GM18867 (cell line): Measurements from ENCODE around the gene HS3ST3B1.

ENCODE experiments used
- ATAC-seq: cut with Tn5 transposase; IDR thresholded peaks from one replicate; pipeline ENCODE4 v1.9.1; 2021; ENCODE audit warnings: mild to moderate bottlenecking, moderate library complexity; ENCODE audit not compliant: unreplicated experiment

The HS3ST3B1 gene

DNA sequence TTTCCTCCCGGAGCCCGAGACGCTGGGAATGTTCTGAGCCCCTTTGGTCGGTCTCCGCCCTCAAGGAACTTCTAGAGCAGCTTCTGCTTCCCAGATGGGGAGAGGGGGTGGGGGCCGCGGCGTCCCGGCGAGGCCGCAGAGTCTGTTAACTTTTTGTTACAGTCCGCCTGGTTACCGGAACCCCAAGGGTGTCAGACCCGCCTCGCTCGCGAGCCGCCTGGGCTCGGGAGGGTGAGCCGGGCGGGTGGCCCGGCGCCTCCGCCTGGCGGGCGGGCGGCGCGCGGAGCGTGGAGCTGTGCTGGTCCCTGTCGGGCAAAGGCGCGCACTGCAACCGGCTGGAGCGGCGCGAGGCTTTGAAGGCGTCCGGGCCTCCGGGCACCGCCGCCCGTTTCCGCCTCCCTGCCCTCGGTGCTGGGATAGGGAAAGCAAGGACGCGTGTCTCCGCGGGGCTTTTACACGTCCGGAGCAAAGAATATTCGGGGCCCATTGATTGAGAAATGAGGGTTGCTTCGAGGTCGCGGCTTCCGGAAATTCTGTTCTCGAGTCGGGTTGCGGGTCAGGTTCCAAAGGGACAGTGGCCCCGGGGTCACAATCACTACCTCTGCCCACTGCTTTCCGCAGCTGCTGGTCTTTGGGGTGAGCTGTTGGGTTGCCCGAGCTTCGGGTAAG lies 1.7 kb downstream of the HS3ST3B1 start:
- ATAC-seq: peak; percentile 72

DNA sequence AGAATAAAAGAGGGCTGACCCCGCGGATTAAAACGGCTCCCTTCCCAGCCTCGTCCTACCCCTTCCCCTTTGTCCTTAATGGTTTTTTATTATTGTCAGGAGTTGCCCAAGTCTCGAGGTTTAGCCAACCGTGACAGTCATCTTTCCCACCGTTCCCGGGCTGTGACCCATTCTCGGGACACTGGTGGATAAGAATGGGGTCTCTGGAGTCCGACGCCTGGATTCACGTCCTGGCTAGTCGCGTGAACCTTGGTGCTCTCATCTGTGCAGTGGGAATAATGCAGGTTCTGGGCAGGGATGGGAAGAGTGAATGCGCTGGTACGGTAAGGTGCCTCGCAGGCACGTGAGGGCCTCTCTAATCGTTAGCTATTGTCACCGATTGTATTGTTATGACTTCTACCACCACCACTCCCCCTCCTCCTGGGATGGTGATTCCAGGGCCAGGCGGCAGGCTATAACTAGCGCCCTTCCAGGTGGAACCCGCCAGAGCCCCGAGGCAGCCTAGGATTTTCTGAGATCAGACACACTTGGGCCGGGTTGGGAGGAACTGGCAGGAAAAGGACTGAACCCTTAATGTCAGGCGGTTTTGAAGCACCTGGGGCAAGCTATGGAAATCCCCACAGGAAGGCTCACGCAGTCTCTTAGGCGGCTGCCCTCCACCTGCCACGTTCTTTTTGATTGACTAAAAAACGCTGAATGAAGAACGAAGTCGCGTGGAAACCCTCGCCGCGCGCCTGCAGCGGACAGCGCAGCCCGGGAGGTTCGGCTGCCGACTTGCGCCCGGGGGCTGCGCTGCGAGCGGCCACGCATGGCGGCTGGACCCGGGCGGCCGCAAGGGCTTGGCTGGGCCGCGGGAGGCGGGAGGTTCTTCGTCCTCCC lies 2.7 kb downstream of the HS3ST3B1 start:
- ATAC-seq: no peak

DNA sequence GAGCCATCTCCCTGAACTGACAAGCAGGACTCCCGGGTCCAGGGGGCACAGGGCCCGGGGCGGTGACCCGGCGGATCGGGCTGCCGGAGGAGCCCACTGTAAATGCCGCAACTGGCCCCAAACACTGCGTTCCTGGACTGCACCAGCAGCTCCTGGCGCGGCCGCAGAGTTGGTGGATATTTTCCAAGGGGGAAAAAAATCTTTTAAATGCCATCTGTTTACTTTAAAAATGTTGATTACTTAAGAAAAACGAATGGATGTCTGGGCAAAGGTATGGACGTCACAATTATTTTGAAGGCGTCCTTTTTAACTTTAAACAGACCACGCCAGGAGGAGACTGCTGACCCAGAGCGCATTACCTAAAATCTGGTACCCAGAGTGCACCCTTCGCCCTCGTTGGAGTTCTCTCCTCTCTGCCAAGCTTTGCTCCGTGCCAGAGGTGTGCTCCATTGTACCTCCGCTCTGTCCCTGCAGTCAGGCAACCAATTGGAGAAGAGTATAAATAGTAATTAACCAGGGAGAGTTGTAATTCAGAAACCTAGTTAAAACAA lies 3.4 kb downstream of the HS3ST3B1 start:
- ATAC-seq: no peak

DNA sequence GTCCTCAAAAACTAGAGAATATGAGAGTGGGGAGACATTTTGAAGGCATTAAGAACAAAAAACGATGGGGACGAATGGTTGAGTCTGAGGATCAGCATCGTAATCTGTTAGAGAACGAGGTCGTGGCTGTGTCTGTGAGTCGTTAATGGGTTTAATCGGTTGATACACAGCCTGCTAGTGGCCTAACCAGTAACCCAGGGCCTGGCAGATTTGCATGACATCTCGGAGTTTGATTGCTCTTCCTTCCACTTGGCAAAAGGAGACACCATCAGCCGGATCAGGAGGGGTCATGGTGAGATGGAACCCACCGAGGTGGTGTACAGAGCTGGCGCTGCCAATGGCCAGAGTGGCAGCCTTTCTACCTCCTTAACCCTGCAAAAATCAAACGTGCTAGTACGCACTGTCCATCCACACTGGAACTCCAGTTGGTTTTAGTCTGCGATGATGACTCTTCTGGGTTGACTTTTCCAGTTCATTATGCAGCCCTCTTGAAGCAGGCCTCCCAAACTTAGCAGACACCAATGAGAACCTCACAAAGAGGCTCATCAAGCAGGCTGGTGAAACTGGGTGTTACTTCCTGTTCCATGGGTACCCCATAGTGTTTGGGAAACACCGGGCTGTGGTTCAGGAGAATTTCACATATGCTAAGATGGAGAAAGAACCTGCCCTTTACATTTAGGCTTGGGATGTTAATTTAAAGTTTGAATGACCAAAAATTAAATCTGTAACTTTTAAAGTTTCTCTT lies 4.1 kb downstream of the HS3ST3B1 start:
- ATAC-seq: no peak

DNA sequence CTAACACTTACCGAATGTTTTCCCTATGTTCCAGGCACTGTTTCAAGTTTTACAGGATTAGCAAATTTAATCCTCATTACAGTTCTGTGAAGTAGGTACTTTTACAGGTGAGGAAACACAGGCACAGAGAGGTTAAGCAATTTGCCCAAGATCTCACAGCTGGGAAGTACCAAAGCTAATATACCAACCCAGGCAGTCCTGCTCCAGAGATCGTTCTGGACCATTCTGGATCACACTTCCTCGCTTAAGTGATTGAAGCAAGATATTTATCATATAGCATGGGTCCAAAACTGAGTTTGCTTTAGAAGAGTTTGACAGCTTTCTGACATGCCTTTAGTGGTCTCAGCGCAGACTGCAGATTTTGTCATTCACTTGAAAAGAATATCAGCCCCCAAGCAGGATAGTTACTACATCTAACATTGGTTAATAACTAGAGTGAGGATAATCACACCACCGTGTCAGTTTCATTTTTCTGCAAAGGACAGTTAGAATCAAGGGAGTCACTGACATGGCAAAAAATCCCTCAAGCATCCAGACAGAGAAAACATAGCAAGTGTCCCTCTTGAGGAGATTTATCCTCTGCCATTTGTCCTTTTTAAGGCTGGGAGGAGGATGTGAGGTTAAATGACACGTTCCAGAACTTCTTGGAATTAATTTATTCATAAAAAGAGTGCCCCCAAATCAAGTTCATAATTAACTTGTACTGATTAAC lies 5.1 kb downstream of the HS3ST3B1 start:
- ATAC-seq: no peak

DNA sequence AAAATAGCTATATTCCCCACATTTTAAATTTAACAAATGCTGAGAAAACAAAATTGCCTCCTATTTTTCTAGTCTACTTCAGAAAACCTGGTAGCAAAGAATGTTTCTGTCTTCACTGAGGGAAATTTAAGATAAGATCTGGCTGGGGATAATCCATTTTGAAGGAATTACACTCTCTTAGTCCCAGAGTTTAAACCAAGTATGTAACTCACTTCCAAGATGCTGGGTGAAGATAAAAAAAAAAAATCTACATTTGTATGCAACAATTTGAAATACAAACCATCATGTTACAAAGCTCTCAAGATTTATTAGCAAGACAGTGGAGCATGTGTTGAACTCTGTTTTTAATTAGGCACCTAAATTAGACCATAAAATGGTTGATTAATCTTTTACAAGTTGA lies 5.7 kb downstream of the HS3ST3B1 start:
- ATAC-seq: no peak

DNA sequence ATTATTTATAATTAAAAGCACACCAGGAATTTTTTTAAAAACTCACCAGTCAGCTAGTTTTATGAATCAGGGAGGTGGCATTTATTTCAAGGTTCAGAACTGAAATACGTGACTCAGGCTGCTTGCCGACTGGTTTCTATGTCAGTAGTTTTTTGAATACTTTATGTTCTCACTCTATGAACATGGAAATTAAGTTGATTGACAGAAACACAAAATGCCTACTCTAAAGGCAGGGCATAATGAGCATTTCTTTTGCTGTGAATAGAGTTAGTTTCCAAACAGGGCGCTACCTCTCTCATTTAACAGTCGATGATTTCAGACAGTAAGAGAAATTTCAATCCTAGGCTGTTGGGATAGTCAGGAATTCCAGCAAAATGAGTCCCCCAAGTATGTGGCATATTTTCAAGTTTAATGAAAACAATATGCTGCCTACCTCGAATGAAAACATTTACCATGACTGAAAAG lies 6.7 kb downstream of the HS3ST3B1 start:
- no peak for ATAC-seq

DNA sequence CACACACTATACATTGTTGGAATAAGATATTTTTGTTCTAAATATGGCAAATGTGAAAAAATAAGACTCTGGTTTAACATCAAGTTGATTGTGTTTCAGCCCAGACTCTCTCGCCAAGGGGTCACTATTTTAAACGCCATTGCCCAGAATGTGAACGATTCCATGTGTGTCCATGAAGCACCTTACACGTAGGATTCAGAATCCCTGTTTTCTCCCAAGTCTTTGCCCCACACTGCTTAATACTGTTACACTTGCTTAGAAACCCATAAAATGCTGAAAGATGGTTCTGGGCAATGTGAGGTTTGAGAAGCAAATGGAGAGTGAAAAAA lies 7.7 kb downstream of the HS3ST3B1 start:
- ATAC-seq: no peak

DNA sequence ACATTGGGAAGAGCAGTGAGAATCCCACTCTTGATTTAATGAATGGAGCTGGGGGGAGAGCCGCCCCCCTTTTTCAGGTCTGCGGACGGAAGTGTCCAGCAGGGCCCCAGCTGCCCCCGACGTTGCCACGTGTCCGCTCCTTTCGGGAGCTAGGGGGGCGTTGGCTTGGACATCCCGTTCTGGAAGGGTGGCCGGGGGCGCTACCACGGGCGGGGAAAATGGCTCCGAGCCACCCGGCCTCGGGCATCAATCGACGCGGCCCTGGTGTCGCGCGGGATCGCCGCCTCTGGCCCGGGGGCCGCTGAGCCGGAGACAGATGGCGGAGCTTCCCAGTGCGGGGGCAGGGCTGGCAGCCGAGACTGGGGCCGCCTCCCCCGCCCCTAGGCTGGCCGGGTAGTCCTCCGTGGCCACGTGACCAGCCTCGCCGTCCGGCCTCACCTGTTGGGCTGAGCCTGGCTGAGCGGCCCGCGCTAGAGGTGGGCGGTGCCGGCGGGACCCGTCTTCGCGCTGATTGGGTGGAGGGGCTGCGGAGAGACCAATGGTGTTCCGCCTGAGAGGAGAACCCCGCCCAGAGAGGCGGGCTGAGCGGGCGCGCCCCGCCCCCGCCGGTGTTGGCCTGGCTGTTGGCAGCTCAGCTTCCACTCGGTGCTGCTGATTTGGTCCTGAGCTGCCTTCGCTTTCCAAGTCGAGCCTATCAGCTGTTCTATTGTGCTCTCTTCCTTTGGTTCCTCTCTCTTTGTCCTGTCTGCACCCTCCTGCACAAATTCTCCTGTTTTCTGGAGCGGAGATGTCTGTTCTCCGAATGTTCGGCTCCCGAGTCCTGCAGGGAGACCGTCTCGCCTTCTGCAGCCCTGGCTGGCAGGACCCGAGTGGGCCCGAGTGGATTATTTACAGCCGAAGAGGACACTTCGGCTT lies 8.3 kb downstream of the HS3ST3B1 start:
- ATAC-seq: no peak

DNA sequence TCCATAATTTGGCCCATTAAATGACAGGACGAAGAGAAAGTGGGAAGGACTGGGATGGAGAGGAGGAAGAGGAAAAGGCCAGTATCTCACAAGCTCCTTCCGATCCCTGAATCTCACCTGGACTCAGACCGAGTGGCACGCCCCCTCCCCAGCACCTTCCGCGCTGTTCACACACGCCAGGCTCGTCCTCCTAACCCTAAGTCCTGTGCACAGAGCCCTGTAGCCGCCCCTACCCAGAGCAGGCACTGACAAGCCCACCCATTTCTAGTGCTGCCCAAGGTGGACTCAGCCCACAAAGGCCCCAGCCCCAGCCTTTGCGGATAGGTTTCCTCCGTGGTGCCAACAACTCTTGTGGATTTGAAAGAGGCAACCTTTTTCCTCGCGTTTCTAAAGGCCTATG lies 9.2 kb downstream of the HS3ST3B1 start:
- ATAC-seq: no peak

DNA sequence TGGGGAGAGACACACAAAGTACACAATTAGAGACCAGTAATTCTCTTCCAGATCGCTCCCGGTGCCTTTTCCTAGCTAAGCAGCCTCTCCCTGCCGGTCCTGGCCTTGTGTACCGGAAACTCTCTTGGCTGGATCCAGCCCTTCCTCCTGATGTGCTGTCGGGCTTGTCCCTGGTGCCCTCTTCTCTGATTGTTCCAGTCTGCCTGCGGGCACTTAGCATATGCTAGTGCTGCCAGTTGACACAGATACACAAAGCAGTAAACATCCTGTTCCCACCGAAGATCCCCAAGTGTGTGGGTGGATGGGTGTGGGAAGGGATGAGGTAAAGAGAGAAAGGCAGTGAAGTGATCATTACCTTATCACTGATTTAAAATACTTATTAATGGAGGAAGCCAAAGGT lies 9.7 kb downstream of the HS3ST3B1 start:
- no peak for ATAC-seq

DNA sequence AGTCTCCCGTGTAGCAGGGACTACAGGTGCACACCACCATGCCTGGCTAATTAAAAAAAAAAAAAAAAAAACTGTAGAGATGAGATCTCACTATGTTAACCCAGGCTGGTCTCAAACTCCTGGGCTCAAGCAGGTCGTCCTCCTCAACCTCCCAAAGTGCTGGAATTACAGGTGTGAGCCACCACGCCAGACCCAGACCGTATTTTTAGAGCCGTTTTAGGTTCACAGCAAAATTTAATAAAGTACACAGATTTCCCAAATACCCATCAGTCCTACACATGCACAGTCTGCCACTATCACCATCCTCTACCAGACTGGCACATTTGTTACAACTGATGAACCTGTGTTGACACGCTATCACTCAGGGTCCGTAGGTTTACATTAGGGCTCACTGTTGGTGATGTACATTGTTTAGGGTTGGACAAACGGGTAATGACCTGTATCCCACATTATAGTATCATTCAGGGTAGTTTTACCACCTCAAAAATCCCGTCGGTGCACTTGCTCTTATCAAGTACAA lies 10.4 kb downstream of the HS3ST3B1 start:
- no peak for ATAC-seq

DNA sequence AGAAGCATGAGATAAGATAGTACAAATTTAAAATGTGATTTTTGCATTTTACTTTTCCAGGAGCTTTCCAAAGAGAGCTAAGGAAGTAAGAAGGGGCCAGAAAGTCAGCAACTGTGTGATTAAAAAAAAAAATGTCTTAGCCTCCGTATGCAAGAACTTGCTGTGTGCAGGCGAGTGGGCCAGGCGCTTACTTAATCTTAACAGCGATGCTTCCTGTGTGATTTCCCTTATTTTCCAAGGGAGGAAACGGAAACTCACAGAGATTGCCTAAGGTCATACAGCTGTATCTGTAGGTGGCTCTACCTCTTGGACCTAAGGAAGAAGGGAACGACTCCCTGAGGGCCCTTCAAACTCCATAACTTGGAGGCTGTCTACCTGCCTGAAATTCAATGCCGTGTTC lies 11.1 kb downstream of the HS3ST3B1 start:
- no peak for ATAC-seq

DNA sequence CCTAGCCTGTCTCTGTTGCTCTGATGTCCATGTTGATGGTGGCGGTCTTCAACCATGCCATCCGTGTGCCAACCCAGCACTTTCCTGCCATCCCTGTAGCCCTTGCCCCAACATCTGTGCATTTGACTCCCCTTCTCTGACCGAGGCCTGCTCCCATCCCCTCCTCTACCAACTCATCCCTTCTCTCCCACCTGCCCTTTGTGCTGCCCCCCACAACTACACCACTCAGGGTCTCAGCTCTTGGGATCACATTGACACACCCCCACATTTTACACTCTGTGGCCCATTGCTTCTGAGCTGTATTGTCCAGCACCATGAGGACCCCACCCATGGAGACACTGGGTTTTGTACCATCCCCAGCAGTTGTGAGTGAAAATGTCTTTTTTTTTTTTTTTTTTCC lies 11.6 kb downstream of the HS3ST3B1 start:
- no peak for ATAC-seq

DNA sequence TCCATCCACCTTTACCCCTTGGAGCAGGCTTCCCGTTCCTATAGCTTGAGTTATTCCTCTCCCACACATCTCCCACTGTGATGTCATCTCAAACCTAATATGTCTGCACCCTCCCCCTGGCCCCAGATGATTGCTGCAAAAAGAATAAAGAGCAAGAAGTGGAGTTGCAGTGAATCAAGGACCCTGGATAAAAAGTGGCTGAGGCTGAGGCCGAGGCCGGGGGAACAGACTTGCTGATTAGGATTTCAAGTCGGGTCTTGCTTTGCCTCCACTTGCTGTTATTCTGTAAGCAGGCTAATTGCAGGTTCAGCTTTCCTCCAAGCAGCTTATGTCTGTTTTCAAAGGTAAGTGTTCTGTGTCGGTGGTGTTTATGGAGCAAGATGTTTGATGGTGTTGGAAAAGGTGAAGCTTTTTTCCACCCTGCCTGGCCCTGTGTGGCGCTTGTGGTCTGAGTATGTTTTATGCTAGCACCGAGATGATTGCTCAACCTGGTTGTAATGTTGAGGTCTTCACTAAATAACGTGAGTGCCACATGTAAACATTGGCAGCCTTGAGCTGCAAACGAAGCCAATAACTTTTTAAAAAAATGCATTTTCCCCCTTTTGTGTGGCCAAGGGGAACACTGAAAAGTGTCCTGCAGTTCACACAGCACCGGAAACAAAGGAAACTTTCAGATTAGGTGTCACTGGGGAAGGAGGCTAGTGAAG lies 15.4 kb downstream of the HS3ST3B1 start:
- no peak for ATAC-seq

DNA sequence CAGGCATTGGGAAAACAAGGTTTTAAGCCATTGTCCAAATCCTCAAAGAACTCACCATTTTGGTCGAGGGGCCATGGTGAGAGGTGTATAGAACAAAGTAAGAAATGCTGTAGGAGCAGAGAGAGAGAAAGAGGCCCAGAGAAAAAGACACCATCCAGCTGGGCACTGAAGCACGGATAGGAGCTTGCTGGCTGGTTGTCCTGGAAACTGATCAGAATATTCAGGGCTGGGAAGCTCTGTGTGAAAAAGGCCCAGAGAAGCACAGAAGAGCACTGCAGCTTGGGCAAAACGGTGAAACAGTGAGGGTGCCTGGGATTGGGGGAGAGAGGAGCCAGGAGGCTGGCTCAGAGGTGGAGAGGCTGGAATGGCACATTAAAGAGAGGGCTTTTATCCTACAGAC lies 16.5 kb downstream of the HS3ST3B1 start:
- no peak for ATAC-seq

DNA sequence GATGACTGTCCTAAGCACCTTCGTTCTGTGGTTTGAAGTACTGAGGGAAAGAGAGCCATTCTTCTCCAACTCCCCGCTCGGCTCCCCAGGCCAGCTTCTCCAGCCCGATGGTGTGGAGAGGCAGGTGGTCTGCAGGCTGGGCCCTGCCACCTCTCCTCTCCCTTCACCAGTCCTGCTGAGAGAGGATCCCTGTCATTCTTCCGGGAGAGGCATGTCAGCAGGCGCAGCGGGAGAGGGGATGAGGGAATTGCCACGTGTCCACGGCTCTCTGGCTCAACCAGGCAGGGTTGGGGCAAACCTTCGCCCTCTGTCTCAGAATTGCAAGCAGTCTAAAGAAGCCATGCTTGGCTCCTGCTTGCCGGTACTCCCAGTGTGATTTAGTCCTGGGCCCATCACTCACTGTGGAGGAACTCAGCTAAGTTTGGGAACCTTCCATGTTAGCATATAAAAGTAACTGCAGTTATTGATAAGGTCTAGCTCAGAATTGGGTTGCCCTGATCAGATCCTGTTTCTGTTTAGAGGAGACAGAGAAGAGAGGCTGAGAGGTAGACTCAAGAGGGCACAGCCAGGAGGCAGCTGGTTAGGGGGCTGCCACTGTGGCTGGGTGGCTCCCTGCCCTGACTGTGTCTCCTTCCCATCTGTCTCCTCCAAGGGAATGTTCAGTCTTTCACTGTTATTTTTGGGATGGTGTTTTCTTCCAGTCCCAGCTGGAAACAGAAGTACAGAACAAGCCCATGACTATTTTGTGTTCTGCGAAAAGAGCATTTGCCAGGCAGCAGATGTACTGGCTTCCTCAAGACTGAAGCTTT lies 17.4 kb downstream of the HS3ST3B1 start:
- ATAC-seq: no peak

DNA sequence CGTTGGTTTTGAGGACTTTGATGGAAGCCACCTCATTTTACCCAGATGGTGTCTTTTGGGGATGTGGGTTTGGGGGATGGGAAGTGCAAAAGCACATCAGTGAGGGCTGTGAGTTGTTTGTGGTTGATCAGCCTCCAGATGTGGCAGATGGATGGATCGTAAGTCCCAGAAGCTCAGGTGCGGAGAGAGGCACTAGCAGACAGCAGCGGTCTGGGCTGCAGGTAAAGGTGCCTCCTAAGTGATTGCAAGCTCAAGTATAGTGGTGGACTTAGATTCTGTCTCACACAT lies 18.0 kb downstream of the HS3ST3B1 start:
- ATAC-seq: no peak
